GM23338 (cell line): ENCODE measurements around the gene DDX59. TPM values are rescaled to one million over a fixed set of nuclear protein-coding genes. Genes with fewer than 3 reads are reported as not detected.

ENCODE experiments used
- ATAC-seq: fragments of 200-7000 bp; cut with Tn5 transposase; 3 replicates; pipeline ENCODE4 v1.9.1; 2020
- DNase-seq: peaks from one replicate; pipeline ENCODE4 v3.0.0-alpha.2; 2015; ENCODE audit warnings: low spot score
- H2AFZ ChIP-seq: fragments of 200-600 bp; sonication (generic); 2 replicates; pipeline ENCODE4 v1.8.0; 2016; ENCODE audit warnings: antibody characterized with exemption, mild to moderate bottlenecking, moderate library complexity
- H3F3A ChIP-seq: fragments of 200-600 bp; sonication (generic); replicated peaks from 2 replicates; pipeline ENCODE4 v1.8.0; 2017; ENCODE audit warnings: antibody characterized with exemption, mixed run types, low read depth
- H3K27ac ChIP-seq: fragments of 200-600 bp; sonication (generic); 2 replicates; pipeline ENCODE4 v1.6.1; 2016; ENCODE audit warnings: low read depth
- H3K27me3 ChIP-seq: fragments of 200-600 bp; sonication (generic); 2 replicates; pipeline ENCODE4 v1.8.0; 2016; ENCODE audit warnings: mild to moderate bottlenecking, mixed run types, moderate library complexity; ENCODE audit not compliant: insufficient read depth
- H3K36me3 ChIP-seq: fragments of 200-600 bp; sonication (generic); 2 replicates; pipeline ENCODE4 v1.8.0; 2016; ENCODE audit warnings: mild to moderate bottlenecking; ENCODE audit not compliant: insufficient read depth
- H3K4me1 ChIP-seq: fragments of 200-600 bp; sonication (generic); 2 replicates; pipeline ENCODE4 v1.8.0; 2016; ENCODE audit warnings: mild to moderate bottlenecking, moderate library complexity; ENCODE audit not compliant: insufficient read depth
- H3K4me2 ChIP-seq: fragments of 200-600 bp; sonication (generic); 2 replicates; pipeline ENCODE4 v1.7.1; 2017; ENCODE audit warnings: mixed run types
- H3K4me3 ChIP-seq: fragments of 200-600 bp; sonication (generic); 2 replicates; pipeline ENCODE4 v1.6.1; 2016; ENCODE audit warnings: mixed run types
- H3K79me2 ChIP-seq: fragments of 200-600 bp; sonication (generic); replicated peaks from 2 replicates; pipeline ENCODE4 v1.8.0; 2017; ENCODE audit warnings: mild to moderate bottlenecking; ENCODE audit not compliant: insufficient read depth
- H3K9me2 ChIP-seq: fragments of 200-600 bp; sonication (generic); 2 replicates; pipeline ENCODE4 v1.8.0; 2017; ENCODE audit not compliant: insufficient read depth
- H4K20me1 ChIP-seq: fragments of 200-600 bp; sonication (generic); replicated peaks from 2 replicates; pipeline ENCODE4 v1.8.0; 2017; ENCODE audit warnings: mild to moderate bottlenecking; ENCODE audit not compliant: insufficient read depth
- H3K27ac Mint-ChIP-seq: 2 replicates; pipeline ENCODE4 v1.8.0; 2020; ENCODE audit warnings: inconsistent platforms, mild to moderate bottlenecking, moderate library complexity, mixed read lengths
- H3K27me3 Mint-ChIP-seq: 3 replicates; pipeline ENCODE4 v1.8.0; 2022; ENCODE audit warnings: low read depth, mild to moderate bottlenecking, moderate library complexity, mixed read lengths, inconsistent platforms; ENCODE audit not compliant: insufficient read depth, poor library complexity
- H3K36me3 Mint-ChIP-seq: 3 replicates; pipeline ENCODE4 v1.8.0; 2021; ENCODE audit warnings: low read depth, mild to moderate bottlenecking, inconsistent platforms, moderate library complexity, mixed read lengths
- H3K4me1 Mint-ChIP-seq: 3 replicates; pipeline ENCODE4 v1.8.0; 2020; ENCODE audit warnings: mild to moderate bottlenecking, inconsistent platforms, mixed read lengths
- H3K4me3 Mint-ChIP-seq: 3 replicates; pipeline ENCODE4 v1.8.0; 2021; ENCODE audit warnings: moderate library complexity, mild to moderate bottlenecking, inconsistent platforms, mixed read lengths
- H3K9me3 Mint-ChIP-seq: 3 replicates; pipeline ENCODE4 v1.8.0; 2020; ENCODE audit warnings: moderate library complexity, mild to moderate bottlenecking, inconsistent platforms, mixed read lengths
- CREB1 ChIP-seq: fragments of 250-450 bp; sonication (Bioruptor Pico); IDR thresholded peaks from 2 replicates; pipeline ENCODE4 v1.5.0; 2020; ENCODE audit warnings: low read depth, mild to moderate bottlenecking, moderate library complexity
- CTCF ChIP-seq, 2 experiments: fragments of 200-600 bp in 1 of 2; sonication (generic) in 1 of 2; conservative IDR thresholded peaks; 2 replicates each; pipeline versions ENCODE4 v1.5.1 to v1.6.1; 2016 to 2017; ENCODE audit warnings: antibody characterized with exemption in 2 of 2, low read depth in 2 of 2, mild to moderate bottlenecking in 2 of 2, moderate library complexity in 1 of 2
- EZH2phosphoT487 ChIP-seq: fragments of 200-600 bp; sonication (generic); IDR thresholded peaks from one replicate; pipeline ENCODE4 v1.8.1; 2018; ENCODE audit warnings: antibody characterized with exemption; ENCODE audit not compliant: unreplicated experiment
- JUNB ChIP-seq: IDR thresholded peaks from one replicate; pipeline ENCODE4 v1.6.1; 2016; ENCODE audit warnings: antibody characterized with exemption; ENCODE audit not compliant: unreplicated experiment
- NANOG ChIP-seq: IDR thresholded peaks from 2 replicates; pipeline ENCODE4 v1.6.1; 2016; ENCODE audit warnings: antibody characterized with exemption, borderline replicate concordance
- POLR2AphosphoS5 ChIP-seq: IDR thresholded peaks from 2 replicates; pipeline ENCODE4 v1.6.1; 2016; ENCODE audit warnings: antibody characterized with exemption, low read depth
- REST ChIP-seq: IDR thresholded peaks from one replicate; pipeline ENCODE4 v1.6.1; 2018; ENCODE audit warnings: antibody characterized with exemption; ENCODE audit not compliant: unreplicated experiment
- ZNF114 ChIP-seq: fragments of 250-450 bp; sonication (Bioruptor Pico); IDR thresholded peaks from 2 replicates; pipeline ENCODE4 v1.5.0; 2020; ENCODE audit warnings: mild to moderate bottlenecking, moderate library complexity
- ZNF331 ChIP-seq: fragments of 250-450 bp; sonication (Bioruptor Pico); IDR thresholded peaks from 2 replicates; pipeline ENCODE4 v1.5.0; 2020; ENCODE audit warnings: low read depth, mild to moderate bottlenecking, moderate library complexity
- ZNF462 ChIP-seq: fragments of 250-450 bp; sonication (Bioruptor Pico); IDR thresholded peaks from 2 replicates; pipeline ENCODE4 v1.5.0; 2020; ENCODE audit warnings: mild to moderate bottlenecking, moderate library complexity
- polyA plus RNA-seq: library from polyadenylated mRNA; unstranded; fragments of >200 nt; fragmentation: Nextera tagmentation; extraction: Ambion mirVana; gene quantifications from 2 replicates; pipeline ENCODE4 v1.2.1, GENCODE V29; 2016
- total RNA-seq: library from RNA; depleted of rRNA; stranded (reverse); fragments of >200 nt; shearing (Covaris generic); gene quantifications from 2 replicates; pipeline ENCODE4 v1.2.3, GENCODE V29; 2014
- TF ChIP-seq, protein P1 (sequence below): IDR thresholded peaks from 2 replicates; pipeline ENCODE4 v1.6.1; 2016; ENCODE audit warnings: antibody characterized with exemption

Gene DDX59
- total and polyA plus RNA-seq, 2 experiments from 2014 or later, result 14.7 to 15.7 TPM

DNA sequence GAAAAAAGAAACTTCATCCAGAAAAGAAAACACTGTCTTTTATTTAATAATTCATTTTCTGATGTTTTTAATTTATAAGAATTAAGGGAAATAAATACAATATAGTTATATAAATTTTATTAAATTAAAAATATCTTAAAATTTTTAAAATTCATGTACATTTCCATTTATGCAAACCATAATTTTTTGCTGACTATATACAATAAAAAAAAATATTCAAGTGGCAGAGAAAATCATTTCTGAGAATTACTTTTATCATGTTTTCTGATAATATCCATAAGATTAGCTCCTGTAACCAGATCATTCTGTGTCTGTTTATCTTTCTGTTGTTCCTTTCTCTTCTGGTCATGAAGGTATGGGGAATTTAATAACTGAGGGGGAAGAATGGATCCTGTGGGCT is 25.7 kb downstream of the DDX59 start:
- Histone ChIP-seq H3F3A (no peaks in the 10 kb centered on the region), H3K4me1 (no peaks in the 10 kb centered on the region), H3K4me3 (no peak overlapping the region), H4K20me1 (no peaks in the 10 kb centered on the region), H3K79me2 (no peaks in the 10 kb centered on the region), H3K9me2 (no peaks in the 10 kb centered on the region), H2AFZ (no peak overlapping the region), H3K4me2 (no peak overlapping the region), H3K36me3 (peaks cover 8% of the 10 kb centered on the region), H3K27me3 (no peaks in the 10 kb centered on the region), H3K27ac (no peak overlapping the region)
- H3K36me3 Mint-ChIP-seq, result peaks cover 23% of the 10 kb centered on the region; the same call in 2 of the 3 replicates
- H3K27me3 Mint-ChIP-seq, result peaks cover 2% of the 10 kb centered on the region
- TF ChIP-seq JUNB, result no peak
- TF ChIP-seq ZNF462 (CRISPR knock-in tag), result no peak
- TF ChIP-seq POLR2AphosphoS5, result no peak
- no peak for TF ChIP-seq CTCF (conservative IDR thresholded peaks at IDR 0.05; ENCODE audit: low read depth in 2 of 2)
- TF ChIP-seq CREB1 (CRISPR knock-in tag), result no peak
- TF ChIP-seq NANOG, result no peak
- TF ChIP-seq ZNF331 (CRISPR knock-in tag), result no peak
- TF ChIP-seq REST, result no peak
- TF ChIP-seq, protein P1, sequence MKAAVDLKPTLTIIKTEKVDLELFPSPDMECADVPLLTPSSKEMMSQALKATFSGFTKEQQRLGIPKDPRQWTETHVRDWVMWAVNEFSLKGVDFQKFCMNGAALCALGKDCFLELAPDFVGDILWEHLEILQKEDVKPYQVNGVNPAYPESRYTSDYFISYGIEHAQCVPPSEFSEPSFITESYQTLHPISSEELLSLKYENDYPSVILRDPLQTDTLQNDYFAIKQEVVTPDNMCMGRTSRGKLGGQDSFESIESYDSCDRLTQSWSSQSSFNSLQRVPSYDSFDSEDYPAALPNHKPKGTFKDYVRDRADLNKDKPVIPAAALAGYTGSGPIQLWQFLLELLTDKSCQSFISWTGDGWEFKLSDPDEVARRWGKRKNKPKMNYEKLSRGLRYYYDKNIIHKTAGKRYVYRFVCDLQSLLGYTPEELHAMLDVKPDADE, result no peak
- no peak for TF ChIP-seq ZNF114 (CRISPR knock-in tag)
- TF ChIP-seq EZH2phosphoT487, result no peak
- H3K9me3 Mint-ChIP-seq, result no peaks in the 10 kb centered on the region; the same call in 2 of the 3 replicates
- ATAC-seq (no peak), DNase-seq (no peak)
- no peak overlapping the region for H3K4me3 Mint-ChIP-seq
- no peak overlapping the region for H3K27ac Mint-ChIP-seq
- H3K4me1 Mint-ChIP-seq, result no peaks in the 10 kb centered on the region
